GM12874 (cell line): ENCODE measurements around the gene MAD2L1BP.

Experiments used
- CTCF ChIP-seq: IDR thresholded peaks from 2 replicates; pipeline ENCODE4 v1.5.1; 2011; ENCODE audit warnings: low read depth, mild to moderate bottlenecking, control low read depth, low read length, moderate library complexity; ENCODE audit not compliant: insufficient read depth

Gene MAD2L1BP

GRCh38 chr6:43639984-43640800, 4.6 kb downstream of the MAD2L1BP start:
- no peak for TF ChIP-seq CTCF

- no peak for TF ChIP-seq CTCF
These were observed 9.4 kb downstream of the MAD2L1BP start, which contains the start of gene RSPH9 for GRCh38 chr6:43644940-43645612. RSPH9 (plus strand) TSS chr6:43645036; CDS start chr6:43645099, 63 bp downstream.

GRCh38 chr6:43645613-43645964, 9.9 kb downstream of the MAD2L1BP start:
- TF ChIP-seq CTCF: no peak

GRCh38 chr6:43647613-43648012, 12.0 kb downstream of the MAD2L1BP start:
- no peak for TF ChIP-seq CTCF

- TF ChIP-seq CTCF: no peak
These were observed 12.6 kb downstream of the MAD2L1BP start for GRCh38 chr6:43648248-43648647.

- no peak for TF ChIP-seq CTCF
These were observed 21.7 kb downstream of the MAD2L1BP start for GRCh38 chr6:43657221-43657802.

- no peak for TF ChIP-seq CTCF
These were observed 22.5 kb downstream of the MAD2L1BP start for GRCh38 chr6:43658161-43658560.
